Neuronal stem cell (in vitro differentiated cells): ENCODE measurements around the gene MCTP1.

Source experiments
- DNase-seq: peaks from one replicate; pipeline ENCODE4 v3.0.0-alpha.2; 2013; ENCODE audit warnings: low spot score
- H2AFZ ChIP-seq: one replicate; pipeline ENCODE4 v1.6.1; 2013; ENCODE audit warnings: mild to moderate bottlenecking, low read length, inconsistent platforms
- H2AK5ac ChIP-seq: 2 replicates; pipeline ENCODE4 v1.6.1; 2013; ENCODE audit warnings: low read depth, mild to moderate bottlenecking, inconsistent platforms, low read length, moderate library complexity, mixed read lengths
- H2BK120ac ChIP-seq: 2 replicates; pipeline ENCODE4 v1.6.1; 2013; ENCODE audit warnings: low read depth, mild to moderate bottlenecking, inconsistent platforms, low read length, moderate library complexity, mixed read lengths
- H2BK12ac ChIP-seq: one replicate; pipeline ENCODE4 v1.6.1; 2013; ENCODE audit warnings: low read length, inconsistent platforms
- H2BK15ac ChIP-seq: 2 replicates; pipeline ENCODE4 v1.6.1; 2013; ENCODE audit warnings: mild to moderate bottlenecking, low read length, inconsistent platforms, mixed read lengths
- H2BK5ac ChIP-seq: one replicate; pipeline ENCODE4 v1.6.1; 2013; ENCODE audit warnings: inconsistent platforms, mild to moderate bottlenecking, low read length, moderate library complexity
- H3K14ac ChIP-seq: one replicate; pipeline ENCODE4 v1.6.1; 2013; ENCODE audit warnings: low read length, inconsistent platforms
- H3K18ac ChIP-seq: 2 replicates; pipeline ENCODE4 v1.6.1; 2013; ENCODE audit warnings: low read length, inconsistent platforms
- H3K23ac ChIP-seq: 2 replicates; pipeline ENCODE4 v1.6.1; 2013; ENCODE audit warnings: low read depth, mild to moderate bottlenecking, mixed read lengths, low read length, inconsistent platforms; ENCODE audit not compliant: poor library complexity
- H3K27ac ChIP-seq: replicated peaks from 3 replicates; pipeline ENCODE4 v1.5.1; 2013; ENCODE audit warnings: low read length, inconsistent platforms
- H3K27me3 ChIP-seq, 3 experiments: 2 replicates each; pipeline ENCODE4 v1.6.1; 2013; ENCODE audit warnings: low read length in 3 of 3, mild to moderate bottlenecking in 2 of 3, inconsistent platforms in 1 of 3, low read depth in 1 of 3, mixed read lengths in 1 of 3, moderate library complexity in 1 of 3; ENCODE audit not compliant: control insufficient read depth in 3 of 3, insufficient read depth in 3 of 3
- H3K36me3 ChIP-seq, 2 donors: replicated peaks in 1 of 2; 2 replicates each; pipeline ENCODE4 v1.6.1; 2013; ENCODE audit warnings: low read length in 2 of 2; ENCODE audit not compliant: control insufficient read depth in 2 of 2, insufficient read depth in 2 of 2
- H3K4ac ChIP-seq: 2 replicates; pipeline ENCODE4 v1.6.1; 2013; ENCODE audit warnings: inconsistent platforms, mild to moderate bottlenecking, low read length, moderate library complexity
- H3K4me1 ChIP-seq, 2 donors: 1 replicate in 1 of 2; 2 replicates in 1 of 2; pipeline ENCODE4 v1.6.1; 2013; ENCODE audit warnings: low read length in 2 of 2, low read depth in 1 of 2; ENCODE audit not compliant: control insufficient read depth in 2 of 2, insufficient read depth in 1 of 2
- H3K4me2 ChIP-seq: one replicate; pipeline ENCODE4 v1.6.1; 2013; ENCODE audit warnings: mild to moderate bottlenecking, low read length, inconsistent platforms; ENCODE audit not compliant: insufficient read depth, poor library complexity, severe bottlenecking
- H3K4me3 ChIP-seq, 2 donors: 2 replicates each; pipeline ENCODE4 v1.5.1; 2013; ENCODE audit warnings: low read length in 2 of 2, mild to moderate bottlenecking in 2 of 2, inconsistent platforms in 1 of 2, moderate library complexity in 1 of 2
- H3K79me1 ChIP-seq: one replicate; pipeline ENCODE4 v1.6.1; 2013; ENCODE audit warnings: low read depth, mild to moderate bottlenecking, inconsistent platforms, low read length, moderate library complexity
- H3K9ac ChIP-seq: one replicate; pipeline ENCODE4 v1.6.1; 2013; ENCODE audit warnings: mild to moderate bottlenecking, low read depth, low read length, inconsistent platforms; ENCODE audit not compliant: poor library complexity
- H3K9me3 ChIP-seq, 2 donors: replicated peaks in 1 of 2; 2 replicates each; pipeline versions ENCODE3 to v1.6.1; 2013; ENCODE audit warnings: low read length in 2 of 2, mild to moderate bottlenecking in 2 of 2, inconsistent platforms in 1 of 2, low read depth in 1 of 2, mixed read lengths in 1 of 2, moderate library complexity in 1 of 2; ENCODE audit not compliant: control insufficient read depth in 2 of 2, insufficient read depth in 1 of 2
- H4K8ac ChIP-seq: one replicate; pipeline ENCODE4 v1.6.1; 2013; ENCODE audit warnings: low read depth, mild to moderate bottlenecking, inconsistent platforms, low read length, moderate library complexity
- H4K91ac ChIP-seq: one replicate; pipeline ENCODE4 v1.6.1; 2013; ENCODE audit warnings: low read length, low read depth, mild to moderate bottlenecking, inconsistent platforms; ENCODE audit not compliant: poor library complexity
- WGBS, 2 donors: extraction: QIAGEN DNeasy Blood & Tissue Kit; methylation state at CpG; one replicate each; pipeline ENCODE4 v1.1.7; 2013; ENCODE audit warnings: missing lambda C conversion rate in 2 of 2, mixed read lengths in 1 of 2; ENCODE audit not compliant: insufficient read length in 2 of 2, insufficient replicate concordance in 1 of 2; ENCODE audit errors: extremely low coverage in 2 of 2; 5-methylcytosine and 5-hydroxymethylcytosine counted together

Gene MCTP1

GRCh38 chr5:95177456-95177855 is 107.4 kb downstream of the MCTP1 start:
- Histone ChIP-seq H3K4me2 (no peak overlapping the region), H3K4me1 (peaks cover 3 to 7% of the 10 kb centered on the region in 2 donors), H2BK120ac (no peak overlapping the region), H3K9ac (no peak overlapping the region), H3K4me3 (no peak overlapping the region), H3K14ac (no peak overlapping the region), H3K27ac (no peak overlapping the region), H4K91ac (no peak overlapping the region), H3K23ac (no peak overlapping the region), H2BK12ac (no peak overlapping the region), H3K18ac (no peak overlapping the region), H2BK5ac (no peak overlapping the region), H3K79me1 (no peaks in the 10 kb centered on the region), H2AK5ac (no peak overlapping the region), H2BK15ac (no peak overlapping the region), H3K27me3 (no peaks in the 10 kb centered on the region), H3K4ac (no peak overlapping the region), H2AFZ (peak overlapping the region; percentile 82), H3K36me3 (no peaks in the 10 kb centered on the region), H4K8ac (no peak overlapping the region), H3K9me3 (no peaks in the 10 kb centered on the region)
- WGBS, 2 donors, result no CpG with 5 or more reads among the region's 4 CpGs
- DNase-seq, result no peak

- no CpG with 5 or more reads among the region's 3 CpGs for WGBS, 2 donors
- no peak overlapping the region for H3K14ac ChIP-seq
- H3K9me3 ChIP-seq, result no peaks in the 10 kb centered on the region
Measured at GRCh38 chr5:95175106-95175505, 109.8 kb downstream of the MCTP1 start.

GRCh38 chr5:95172659-95173058 is 112.2 kb downstream of the MCTP1 start:
- Histone ChIP-seq H3K79me1 (no peaks in the 10 kb centered on the region), H3K18ac (no peak overlapping the region), H3K23ac (no peak overlapping the region), H2BK12ac (no peak overlapping the region), H3K9ac (no peak overlapping the region), H4K8ac (no peak overlapping the region), H3K27me3 (no peaks in the 10 kb centered on the region), H3K14ac (no peak overlapping the region), H2BK120ac (no peak overlapping the region), H2BK15ac (no peak overlapping the region), H3K4me3 (no peak overlapping the region), H3K4me2 (no peak overlapping the region), H2BK5ac (no peak overlapping the region), H2AK5ac (no peak overlapping the region), H3K9me3 (no peaks in the 10 kb centered on the region), H2AFZ (no peak overlapping the region), H4K91ac (no peak overlapping the region), H3K4ac (no peak overlapping the region), H3K36me3 (no peaks in the 10 kb centered on the region), H3K4me1 (peaks cover 3 to 6% of the 10 kb centered on the region in 2 donors), H3K27ac (no peak overlapping the region)
- DNase-seq, result no peak

More at GRCh38 chr5:95175106-95175505, 109.8 kb downstream of the MCTP1 start:
- Histone ChIP-seq H3K27me3 (no peaks in the 10 kb centered on the region), H3K36me3 (no peaks in the 10 kb centered on the region), H3K4me2 (no peak overlapping the region), H2AK5ac (no peak overlapping the region), H3K4ac (no peak overlapping the region), H3K27ac (no peak overlapping the region), H2BK5ac (no peak overlapping the region), H3K18ac (no peak overlapping the region), H3K79me1 (no peaks in the 10 kb centered on the region), H2BK15ac (no peak overlapping the region), H2BK120ac (no peak overlapping the region), H2BK12ac (no peak overlapping the region), H3K9ac (no peak overlapping the region), H3K4me3 (no peak overlapping the region), H3K4me1 (peaks cover 3 to 8% of the 10 kb centered on the region in 2 donors), H2AFZ (no peak overlapping the region), H4K8ac (no peak overlapping the region), H4K91ac (no peak overlapping the region), H3K23ac (no peak overlapping the region)
- no peak for DNase-seq

GRCh38 chr5:95164861-95165260 is 120.0 kb downstream of the MCTP1 start:
- no peak for DNase-seq

More at GRCh38 chr5:95164861-95165260, 120.0 kb downstream of the MCTP1 start:
- Histone ChIP-seq H3K14ac (no peak overlapping the region), H3K9ac (no peak overlapping the region), H3K27ac (no peak overlapping the region), H3K9me3 (no peaks in the 10 kb centered on the region), H2BK15ac (no peak overlapping the region), H4K91ac (no peak overlapping the region), H3K4ac (no peak overlapping the region), H2AFZ (no peak overlapping the region), H3K4me2 (no peak overlapping the region), H3K4me3 (no peak overlapping the region), H3K18ac (no peak overlapping the region), H2AK5ac (no peak overlapping the region), H4K8ac (no peak overlapping the region), H3K36me3 (no peaks in the 10 kb centered on the region), H2BK120ac (no peak overlapping the region), H2BK5ac (no peak overlapping the region), H3K27me3 (no peaks in the 10 kb centered on the region), H3K4me1 (peaks cover 0 to 5% of the 10 kb centered on the region in 2 donors), H3K79me1 (no peaks in the 10 kb centered on the region), H3K23ac (no peak overlapping the region), H2BK12ac (no peak overlapping the region)
- no CpG with 5 or more reads among the region's 2 CpGs for WGBS, 2 donors
